ENCODE data around the gene DIPK1A.

The DIPK1A gene

GRCh38 chr1:92833840-92834239 is 127.4 kb downstream of the DIPK1A start:
- DNase-seq = peak; percentile 28 to 32

- no peak for DNase-seq
Measured at GRCh38 chr1:92832537-92833114, 128.6 kb downstream of the DIPK1A start.

GRCh38 chr1:92831762-92832536 is 129.3 kb downstream of the DIPK1A start, which contains the start of gene RPL5:
RPL5 (plus strand) TSS chr1:92832040; CDS start chr1:92832115, 75 bp downstream.
- peak; percentile 97 to 98 for DNase-seq

- no peak for DNase-seq
Measured at GRCh38 chr1:92831368-92831761, 129.9 kb downstream of the DIPK1A start.

- no peak for DNase-seq
Measured at GRCh38 chr1:92826792-92827191, 134.5 kb downstream of the DIPK1A start.

- DNase-seq = no peak
Measured at GRCh38 chr1:92822879-92823278, 138.4 kb downstream of the DIPK1A start.

GRCh38 chr1:92820551-92820950 is 140.7 kb downstream of the DIPK1A start:
- no peak for DNase-seq

GRCh38 chr1:92820024-92820423 is 141.2 kb downstream of the DIPK1A start:
- no peak for DNase-seq

GRCh38 chr1:92817986-92818764 is 143.1 kb downstream of the DIPK1A start:
- DNase-seq = peak in 1 of 2 experiments; percentile 17

- no peak for DNase-seq
Measured at GRCh38 chr1:92817137-92817697, 144.0 kb downstream of the DIPK1A start.

- no peak for DNase-seq
Measured at GRCh38 chr1:92816732-92817131, 144.5 kb downstream of the DIPK1A start.

- no peak for DNase-seq
Measured at GRCh38 chr1:92808381-92808780, 152.9 kb downstream of the DIPK1A start.

GRCh38 chr1:92805216-92805615 is 156.0 kb downstream of the DIPK1A start:
- DNase-seq = no peak

- DNase-seq = peak in 1 of 2 experiments; percentile 6
Measured at GRCh38 chr1:92804721-92805201, 156.5 kb downstream of the DIPK1A start.

GRCh38 chr1:92803140-92803887 is 157.9 kb downstream of the DIPK1A start:
- DNase-seq = no peak

- DNase-seq = no peak
Measured at GRCh38 chr1:92797961-92798360, 163.3 kb downstream of the DIPK1A start.

- no peak for DNase-seq
Measured at GRCh38 chr1:92797297-92797696, 164.0 kb downstream of the DIPK1A start.

GRCh38 chr1:92795166-92795565 is 166.1 kb downstream of the DIPK1A start:
- DNase-seq = no peak

GRCh38 chr1:92792340-92792782 is 168.9 kb downstream of the DIPK1A start:
- DNase-seq = no peak
